IPS-NIHi11 (cell line): ENCODE measurements around the gene TMEM235.
"Not testable (repeated sequence)": the region's sequence is repeated elsewhere in the genome, so short reads cannot be mapped to it uniquely, and the experiment has no call there.

ENCODE experiments used
- DNase-seq: peaks from one replicate; pipeline ENCODE4 v3.0.0; 2012; ENCODE audit warnings: mixed read lengths, low spot score

TMEM235 gene

GRCh38 chr17:78238823-78239488, 7.5 kb downstream of the TMEM235 start:
- DNase-seq: no peak

GRCh38 chr17:78239489-78239931, 8.1 kb downstream of the TMEM235 start:
- no peak for DNase-seq

- no peak for DNase-seq
Measured at GRCh38 chr17:78240012-78240655, 8.7 kb downstream of the TMEM235 start.

GRCh38 chr17:78240839-78241238, 9.4 kb downstream of the TMEM235 start:
- no peak for DNase-seq

GRCh38 chr17:78241277-78242023, 10.0 kb downstream of the TMEM235 start:
- DNase-seq: peak; percentile 81

- DNase-seq: no peak
Measured at GRCh38 chr17:78242024-78242742, 10.8 kb downstream of the TMEM235 start.

- DNase-seq: no peak
Measured at GRCh38 chr17:78247304-78247703, 15.9 kb downstream of the TMEM235 start.

GRCh38 chr17:78248051-78248914, 16.9 kb downstream of the TMEM235 start:
- DNase-seq: no peak

- no peak for DNase-seq
Measured at GRCh38 chr17:78249074-78249817, 17.8 kb downstream of the TMEM235 start.

GRCh38 chr17:78249818-78250806, 18.7 kb downstream of the TMEM235 start:
- no peak for DNase-seq

GRCh38 chr17:78250891-78251772, 19.7 kb downstream of the TMEM235 start:
- DNase-seq: peak; percentile 96

GRCh38 chr17:78251773-78252103, 20.3 kb downstream of the TMEM235 start:
- DNase-seq: no peak

GRCh38 chr17:78252111-78252634, 20.7 kb downstream of the TMEM235 start:
- DNase-seq: no peak

- DNase-seq: no peak
Measured at GRCh38 chr17:78252701-78253635, 21.5 kb downstream of the TMEM235 start.

GRCh38 chr17:78253636-78253945, 22.2 kb downstream of the TMEM235 start:
- not testable (repeated sequence) for DNase-seq

- peak; percentile 91 for DNase-seq
Measured at GRCh38 chr17:78253946-78254672, 22.7 kb downstream of the TMEM235 start.
